KMS-11 (cell line): ENCODE results near the gene PSTPIP2.

Experiments
- H2AFZ ChIP-seq: fragments of 200-600 bp; sonication (generic); 2 replicates; pipeline ENCODE4 v1.6.1; 2016; ENCODE audit warnings: antibody characterized with exemption, mixed run types, low read depth
- H3K27ac ChIP-seq: fragments of 200-600 bp; sonication (generic); 2 replicates; pipeline ENCODE4 v1.6.1; 2016; ENCODE audit warnings: mild to moderate bottlenecking, mixed run types
- H3K27me3 ChIP-seq: fragments of 200-600 bp; sonication (generic); 2 replicates; pipeline ENCODE4 v1.6.1; 2017; ENCODE audit warnings: mild to moderate bottlenecking, low read depth, mixed run types, moderate library complexity; ENCODE audit not compliant: insufficient read depth
- H3K36me3 ChIP-seq: fragments of 200-600 bp; sonication (generic); 2 replicates; pipeline ENCODE4 v1.6.1; 2017; ENCODE audit warnings: mild to moderate bottlenecking, mixed run types; ENCODE audit not compliant: insufficient read depth
- H3K4me1 ChIP-seq: fragments of 200-600 bp; sonication (generic); 2 replicates; pipeline ENCODE4 v1.6.1; 2016; ENCODE audit warnings: mild to moderate bottlenecking, low read depth, mixed run types; ENCODE audit not compliant: poor library complexity, severe bottlenecking
- H3K4me2 ChIP-seq: fragments of 200-600 bp; sonication (generic); 2 replicates; pipeline ENCODE4 v1.7.0; 2016; ENCODE audit warnings: mild to moderate bottlenecking, mixed run types
- H3K4me3 ChIP-seq: fragments of 200-600 bp; sonication (generic); IDR thresholded peaks from 2 replicates; pipeline ENCODE4 v1.6.1; 2017; ENCODE audit warnings: low read depth, low read length, mixed read lengths; ENCODE audit not compliant: insufficient read depth
- H3K79me2 ChIP-seq: fragments of 200-600 bp; sonication (generic); 2 replicates; pipeline ENCODE4 v1.6.1; 2016; ENCODE audit warnings: low read depth, mixed run types; ENCODE audit not compliant: insufficient read depth
- H3K9ac ChIP-seq: fragments of 200-600 bp; sonication (generic); 2 replicates; pipeline ENCODE4 v1.6.1; 2016; ENCODE audit warnings: mild to moderate bottlenecking, mixed run types
- H4K20me1 ChIP-seq: fragments of 200-600 bp; sonication (generic); 2 replicates; pipeline ENCODE4 v1.6.1; 2016; ENCODE audit warnings: mild to moderate bottlenecking, mixed run types; ENCODE audit not compliant: insufficient read depth
- TF ChIP-seq, protein P1 (sequence below): fragments of 200-600 bp; sonication (generic); conservative IDR thresholded peaks from 2 replicates; pipeline ENCODE4 v1.6.1; 2017; ENCODE audit warnings: low read depth, mild to moderate bottlenecking, antibody characterized with exemption, low read length, moderate library complexity, mixed read lengths

The PSTPIP2 gene

DNA sequence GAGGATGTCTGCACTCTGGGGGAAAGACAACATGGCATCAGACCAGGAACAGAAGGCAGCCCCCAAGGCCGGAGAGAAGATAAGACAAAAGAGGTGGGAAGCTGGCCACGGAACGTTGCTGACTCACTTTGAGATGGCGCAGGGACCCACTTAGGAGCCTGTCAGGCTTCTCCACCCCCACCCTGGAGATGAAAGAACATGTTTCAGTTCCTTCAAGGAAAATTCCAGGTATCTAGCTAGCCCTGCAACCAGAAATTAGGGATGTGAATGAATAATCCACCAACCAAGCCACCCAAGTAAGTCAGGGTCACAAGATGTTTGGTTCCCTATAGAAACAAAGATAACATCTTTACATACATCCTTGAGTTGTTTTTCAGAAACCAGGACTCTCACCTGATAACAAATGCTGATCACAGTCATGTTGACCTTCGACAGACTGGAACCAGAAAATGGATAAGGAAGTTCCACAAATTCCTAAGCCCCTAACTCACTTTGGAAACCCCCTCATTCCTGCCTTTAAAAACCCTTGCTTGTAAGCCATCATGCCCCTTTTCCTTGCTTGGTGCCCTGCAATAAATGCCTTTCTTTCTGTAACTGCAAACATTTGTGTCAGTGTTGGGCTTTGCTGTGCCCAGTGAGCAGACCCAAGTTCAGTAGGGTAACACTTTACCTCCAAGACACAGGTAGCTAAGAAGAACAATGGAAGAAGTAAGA, 31.9 kb downstream of the PSTPIP2 start:
- H3K27ac ChIP-seq: no peak overlapping the region
- no peaks in the 10 kb centered on the region for H3K79me2 ChIP-seq
- TF ChIP-seq, protein P1, sequence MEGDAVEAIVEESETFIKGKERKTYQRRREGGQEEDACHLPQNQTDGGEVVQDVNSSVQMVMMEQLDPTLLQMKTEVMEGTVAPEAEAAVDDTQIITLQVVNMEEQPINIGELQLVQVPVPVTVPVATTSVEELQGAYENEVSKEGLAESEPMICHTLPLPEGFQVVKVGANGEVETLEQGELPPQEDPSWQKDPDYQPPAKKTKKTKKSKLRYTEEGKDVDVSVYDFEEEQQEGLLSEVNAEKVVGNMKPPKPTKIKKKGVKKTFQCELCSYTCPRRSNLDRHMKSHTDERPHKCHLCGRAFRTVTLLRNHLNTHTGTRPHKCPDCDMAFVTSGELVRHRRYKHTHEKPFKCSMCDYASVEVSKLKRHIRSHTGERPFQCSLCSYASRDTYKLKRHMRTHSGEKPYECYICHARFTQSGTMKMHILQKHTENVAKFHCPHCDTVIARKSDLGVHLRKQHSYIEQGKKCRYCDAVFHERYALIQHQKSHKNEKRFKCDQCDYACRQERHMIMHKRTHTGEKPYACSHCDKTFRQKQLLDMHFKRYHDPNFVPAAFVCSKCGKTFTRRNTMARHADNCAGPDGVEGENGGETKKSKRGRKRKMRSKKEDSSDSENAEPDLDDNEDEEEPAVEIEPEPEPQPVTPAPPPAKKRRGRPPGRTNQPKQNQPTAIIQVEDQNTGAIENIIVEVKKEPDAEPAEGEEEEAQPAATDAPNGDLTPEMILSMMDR: no peak
- H3K4me3 ChIP-seq: no peak overlapping the region
- H3K4me2 ChIP-seq: no peak overlapping the region
- no peak overlapping the region for H2AFZ ChIP-seq
- H3K27me3 ChIP-seq: no peaks in the 10 kb centered on the region
- no peak overlapping the region for H3K9ac ChIP-seq
- H4K20me1 ChIP-seq: no peaks in the 10 kb centered on the region
- H3K4me1 ChIP-seq: peaks cover 10% of the 10 kb centered on the region
- no peaks in the 10 kb centered on the region for H3K36me3 ChIP-seq

DNA sequence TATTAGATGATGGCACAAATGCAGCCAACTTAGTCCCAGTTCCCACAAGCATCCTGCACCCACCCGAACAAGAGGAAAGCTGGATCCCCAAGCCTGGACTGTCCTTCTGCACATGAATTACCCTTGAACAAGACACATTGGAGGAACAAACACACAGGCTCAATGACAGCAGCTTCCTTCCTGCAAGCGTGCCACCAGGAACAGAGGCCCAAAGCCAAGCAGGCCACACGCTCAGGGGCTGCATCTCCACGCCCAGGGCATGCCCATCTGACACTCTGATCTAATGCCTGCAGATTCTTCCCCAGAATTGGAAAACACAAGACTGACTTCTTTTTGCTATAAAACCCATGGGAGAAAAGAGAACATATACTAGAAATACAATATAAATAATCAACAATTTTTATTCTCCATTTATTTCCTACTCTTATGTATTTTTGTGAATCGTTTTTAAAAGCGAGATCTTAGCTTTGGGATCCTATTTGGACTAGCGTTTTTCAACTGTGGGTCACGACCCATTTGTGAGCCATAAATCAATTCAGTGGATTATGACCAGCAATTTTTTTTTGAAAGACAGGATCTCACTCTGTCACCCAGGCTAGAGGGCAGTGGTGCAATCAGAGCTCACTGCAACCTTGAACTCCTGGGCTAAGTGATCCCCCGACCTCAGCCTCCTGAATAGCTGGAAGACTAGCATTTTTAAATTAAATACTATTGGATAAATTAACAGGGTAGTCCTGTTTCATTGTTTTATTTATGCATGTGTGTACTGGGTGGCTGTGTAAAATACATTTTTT, 34.4 kb downstream of the PSTPIP2 start:
- Histone ChIP-seq H3K27ac (no peak overlapping the region), H3K4me3 (no peak overlapping the region), H3K36me3 (no peaks in the 10 kb centered on the region), H3K4me1 (peaks cover 4% of the 10 kb centered on the region), H3K4me2 (no peak overlapping the region), H3K9ac (no peak overlapping the region), H2AFZ (no peak overlapping the region), H3K79me2 (no peaks in the 10 kb centered on the region), H3K27me3 (no peaks in the 10 kb centered on the region), H4K20me1 (no peaks in the 10 kb centered on the region)
- TF ChIP-seq, protein P1: no peak

DNA sequence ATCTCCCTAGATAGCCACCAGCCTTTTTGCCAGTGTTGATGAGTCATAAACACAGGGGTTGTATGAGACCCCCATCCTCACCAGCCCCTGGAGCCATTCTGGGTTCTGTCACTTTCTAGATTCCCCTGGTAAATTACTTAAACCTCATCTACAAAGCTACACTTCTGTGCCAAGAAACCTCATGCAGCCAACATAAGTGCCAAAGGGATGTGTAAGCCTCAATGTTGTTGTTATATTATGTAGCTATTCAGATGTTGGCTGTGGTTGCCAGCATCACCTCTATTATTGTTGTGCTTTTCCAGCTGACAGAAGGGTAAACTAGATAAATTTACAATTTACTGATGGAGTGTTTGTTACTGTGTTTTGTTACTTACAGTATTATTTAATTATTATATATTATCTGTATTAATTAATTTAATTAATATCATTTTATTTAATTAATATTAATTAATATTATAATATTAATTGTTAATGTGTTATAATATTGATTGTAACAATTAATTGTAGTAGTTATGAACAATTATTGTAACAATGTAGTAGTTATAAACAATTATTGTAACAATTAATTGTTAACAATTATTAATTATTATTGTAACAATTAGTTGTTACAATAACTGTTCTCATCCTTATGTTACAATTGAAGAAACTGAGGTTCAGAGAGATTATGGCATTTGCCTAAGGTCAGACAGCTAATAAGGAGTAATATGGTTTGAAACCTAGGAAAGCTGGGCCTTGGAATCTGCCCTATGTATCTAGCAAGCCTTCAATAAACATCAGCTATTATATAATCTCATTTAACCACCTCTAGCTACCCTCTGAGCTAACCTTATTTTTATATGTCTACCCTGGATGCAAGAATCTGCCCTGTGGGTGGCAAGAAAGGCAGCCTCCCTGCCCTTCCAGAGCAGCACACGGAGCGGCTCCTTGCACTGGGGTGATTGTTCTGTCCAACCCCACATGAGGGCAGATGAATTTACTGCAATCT, 36.1 kb downstream of the PSTPIP2 start:
- TF ChIP-seq, protein P1: no peak
- no peak overlapping the region for H3K4me3 ChIP-seq
- no peaks in the 10 kb centered on the region for H3K36me3 ChIP-seq
- H4K20me1 ChIP-seq: no peaks in the 10 kb centered on the region
- H3K4me2 ChIP-seq: no peak overlapping the region
- H2AFZ ChIP-seq: no peak overlapping the region
- H3K27ac ChIP-seq: no peak overlapping the region
- H3K79me2 ChIP-seq: no peaks in the 10 kb centered on the region
- no peaks in the 10 kb centered on the region for H3K4me1 ChIP-seq
- H3K27me3 ChIP-seq: no peaks in the 10 kb centered on the region
- H3K9ac ChIP-seq: no peak overlapping the region

DNA sequence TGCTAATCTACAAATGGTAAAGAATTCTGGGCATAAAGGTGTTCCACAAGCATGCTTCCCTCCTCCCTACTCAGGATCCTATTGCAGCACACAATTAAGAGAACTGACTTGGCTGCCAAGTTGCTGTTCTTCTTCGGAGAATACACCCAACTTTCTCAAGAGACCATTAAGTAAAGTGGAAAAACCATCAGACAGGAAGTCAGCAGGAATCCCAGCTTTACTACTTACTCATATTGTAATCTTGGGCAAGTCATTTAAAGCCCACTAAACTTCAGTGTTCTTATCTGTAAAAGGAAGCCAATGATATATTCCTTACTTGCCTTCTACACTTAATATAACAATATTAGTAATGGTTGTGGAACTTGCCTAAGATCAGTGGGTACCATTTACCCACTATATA, 37.8 kb downstream of the PSTPIP2 start:
- Histone ChIP-seq H2AFZ (no peak overlapping the region), H3K4me2 (no peak overlapping the region), H3K9ac (no peak overlapping the region), H3K27me3 (no peaks in the 10 kb centered on the region), H3K36me3 (no peaks in the 10 kb centered on the region), H3K79me2 (no peaks in the 10 kb centered on the region), H4K20me1 (no peaks in the 10 kb centered on the region), H3K4me3 (no peak overlapping the region), H3K4me1 (no peaks in the 10 kb centered on the region), H3K27ac (no peak overlapping the region)
- TF ChIP-seq, protein P1: no peak
